BLaER1 (cell line): Measurements from ENCODE around the gene SCAMP2.

Source experiments
- H3K27ac ChIP-seq: shearing (Covaris generic); formaldehyde crosslinking; 2 replicates; pipeline ENCODE4 v1.8.1; 2022
- H3K27me3 ChIP-seq: shearing (Covaris generic); formaldehyde crosslinking; 2 replicates; pipeline ENCODE4 v1.8.1; 2022
- H3K36me3 ChIP-seq: shearing (Covaris generic); formaldehyde crosslinking; 2 replicates; pipeline ENCODE4 v1.8.1; 2022
- H3K4me1 ChIP-seq: shearing (Covaris generic); formaldehyde crosslinking; 2 replicates; pipeline ENCODE4 v1.8.1; 2022
- H3K4me2 ChIP-seq: shearing (Covaris generic); formaldehyde crosslinking; 2 replicates; pipeline ENCODE4 v1.8.1; 2022
- H3K4me3 ChIP-seq: shearing (Covaris generic); formaldehyde crosslinking; 2 replicates; pipeline ENCODE4 v1.8.1; 2022
- H3K9ac ChIP-seq: shearing (Covaris generic); formaldehyde crosslinking; 2 replicates; pipeline ENCODE4 v1.8.1; 2022
- H3K9me3 ChIP-seq: shearing (Covaris generic); formaldehyde crosslinking; 2 replicates; pipeline ENCODE4 v1.8.1; 2022
- H4K20me1 ChIP-seq: shearing (Covaris generic); formaldehyde crosslinking; 2 replicates; pipeline ENCODE4 v1.8.1; 2022
- Cebpa-rat ChIP-seq: shearing (Covaris generic); IDR thresholded peaks from 2 replicates; pipeline ENCODE4 v1.8.1; 2022

Gene SCAMP2

DNA sequence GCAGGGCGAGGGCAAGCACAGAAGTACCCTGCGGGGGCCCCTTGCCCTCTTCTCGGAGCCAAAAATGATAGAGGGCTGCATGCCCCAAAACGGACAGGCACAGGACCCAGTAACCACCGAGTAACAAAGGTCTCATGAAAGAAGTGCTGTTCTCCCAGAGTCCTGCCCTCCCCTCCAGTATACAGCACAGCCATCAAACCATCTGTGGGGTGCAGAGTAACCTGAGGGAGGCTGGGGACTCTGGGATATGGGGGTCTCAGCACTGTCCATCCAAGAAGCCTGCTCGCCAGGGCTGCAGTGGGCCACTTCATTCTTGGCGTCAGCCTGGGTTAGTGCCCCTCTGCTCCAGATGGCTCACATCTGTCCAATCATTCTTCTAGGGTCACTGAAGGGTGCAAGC is 36.3 kb downstream of the SCAMP2 start:
- Histone ChIP-seq H3K4me3 (no peak overlapping the region), H3K36me3 (peaks cover 57% of the 10 kb centered on the region), H4K20me1 (peaks cover 24% of the 10 kb centered on the region; the same call in 1 of the 2 replicates), H3K4me2 (no peak overlapping the region), H3K27me3 (no peaks in the 10 kb centered on the region), H3K4me1 (peaks cover 77% of the 10 kb centered on the region), H3K9me3 (no peaks in the 10 kb centered on the region), H3K27ac (no peak overlapping the region), H3K9ac (no peak overlapping the region)
- TF ChIP-seq Cebpa-rat, result no peak

DNA sequence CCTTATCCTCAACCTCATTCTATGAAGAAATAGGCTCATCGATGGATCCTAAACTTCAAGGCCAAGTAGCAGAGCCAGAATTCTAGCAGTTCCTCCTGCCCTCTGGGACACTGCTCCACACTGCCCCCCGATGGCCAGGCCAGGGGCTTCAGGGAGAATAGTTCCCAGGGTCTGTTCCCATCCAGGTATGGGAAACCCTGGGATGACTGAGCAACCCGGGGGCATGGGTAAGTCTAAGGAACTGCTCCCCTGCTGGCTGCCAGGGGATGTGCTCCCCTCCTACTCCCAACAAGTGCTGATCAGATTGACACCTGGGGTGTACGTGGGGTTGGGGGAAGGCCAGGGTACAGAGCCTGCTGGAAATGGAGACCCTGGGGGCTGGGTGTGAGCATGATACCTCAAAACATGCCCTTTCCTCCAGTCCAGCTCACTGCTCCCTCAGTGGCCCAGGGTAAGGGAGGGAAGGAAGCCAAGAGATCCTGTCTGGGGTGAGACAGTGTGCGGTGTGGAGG is 37.8 kb downstream of the SCAMP2 start:
- H3K9me3 ChIP-seq, result no peaks in the 10 kb centered on the region
- H3K4me3 ChIP-seq, result no peak overlapping the region
- H3K36me3 ChIP-seq, result peaks cover 50% of the 10 kb centered on the region
- TF ChIP-seq Cebpa-rat, result no peak
- peak overlapping the region; percentile 85; the same call in 1 of the 2 replicates for H3K4me2 ChIP-seq
- no peaks in the 10 kb centered on the region for H3K27me3 ChIP-seq
- no peak overlapping the region for H3K9ac ChIP-seq
- peaks cover 77% of the 10 kb centered on the region for H3K4me1 ChIP-seq
- peaks cover 9% of the 10 kb centered on the region; the same call in 1 of the 2 replicates for H4K20me1 ChIP-seq
- no peak overlapping the region for H3K27ac ChIP-seq

GRCh38 chr15:74833376-74834107 is 39.6 kb downstream of the SCAMP2 start:
- Histone ChIP-seq H4K20me1 (no peaks in the 10 kb centered on the region), H3K36me3 (peaks cover 34% of the 10 kb centered on the region), H3K4me1 (peaks cover 60% of the 10 kb centered on the region), H3K9me3 (no peaks in the 10 kb centered on the region), H3K9ac (peak overlapping the region; percentile 60), H3K27me3 (no peaks in the 10 kb centered on the region), H3K4me2 (peak overlapping the region; percentile 85), H3K27ac (peak overlapping the region; percentile 79), H3K4me3 (no peak overlapping the region)
- TF ChIP-seq Cebpa-rat, result no peak

DNA sequence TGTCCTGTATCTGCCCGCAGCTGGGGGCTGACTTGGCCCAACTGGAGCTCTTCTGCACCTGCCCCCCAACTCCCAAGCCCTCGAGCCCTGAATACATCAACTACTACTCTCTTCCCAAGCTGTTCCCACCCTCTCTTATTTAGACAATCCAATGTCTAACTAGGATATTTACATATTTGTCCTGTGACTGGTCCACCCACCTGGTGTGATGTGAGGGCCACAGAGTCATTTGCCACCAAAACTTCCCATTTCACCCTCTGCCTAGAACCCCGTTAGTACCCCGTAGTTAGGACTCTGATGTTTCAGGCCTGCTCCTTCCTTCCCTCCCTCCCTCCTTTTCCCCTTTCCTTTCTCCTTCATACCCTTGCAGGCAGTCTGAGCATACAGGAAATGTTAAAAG is 40.3 kb downstream of the SCAMP2 start:
- Histone ChIP-seq H3K27me3 (no peaks in the 10 kb centered on the region), H4K20me1 (no peaks in the 10 kb centered on the region), H3K36me3 (peaks cover 27% of the 10 kb centered on the region), H3K9me3 (no peaks in the 10 kb centered on the region), H3K9ac (peak overlapping the region; percentile 60; the same call in 1 of the 2 replicates), H3K27ac (peak overlapping the region; percentile 79), H3K4me3 (no peak overlapping the region), H3K4me1 (peaks cover 52% of the 10 kb centered on the region), H3K4me2 (peak overlapping the region; percentile 85)
- no peak for TF ChIP-seq Cebpa-rat

- Histone ChIP-seq H3K4me1 (peaks cover 52% of the 10 kb centered on the region), H4K20me1 (0 out of 2 replicates have a peak, but pooled peaks cover 4% of the 10 kb centered on the region), H3K27me3 (0 out of 2 replicates have a peak, but pooled peaks cover 3% of the 10 kb centered on the region), H3K9ac (no peak overlapping the region), H3K36me3 (peaks cover 18% of the 10 kb centered on the region), H3K27ac (peak overlapping the region; percentile 79; the same call in 1 of the 2 replicates), H3K4me2 (peak overlapping the region; percentile 85), H3K9me3 (no peaks in the 10 kb centered on the region), H3K4me3 (no peak overlapping the region)
- no peak for TF ChIP-seq Cebpa-rat
Observed at GRCh38 chr15:74831813-74832495, 41.2 kb downstream of the SCAMP2 start.

GRCh38 chr15:74830868-74831267 is 42.3 kb downstream of the SCAMP2 start:
- TF ChIP-seq Cebpa-rat, result no peak

DNA sequence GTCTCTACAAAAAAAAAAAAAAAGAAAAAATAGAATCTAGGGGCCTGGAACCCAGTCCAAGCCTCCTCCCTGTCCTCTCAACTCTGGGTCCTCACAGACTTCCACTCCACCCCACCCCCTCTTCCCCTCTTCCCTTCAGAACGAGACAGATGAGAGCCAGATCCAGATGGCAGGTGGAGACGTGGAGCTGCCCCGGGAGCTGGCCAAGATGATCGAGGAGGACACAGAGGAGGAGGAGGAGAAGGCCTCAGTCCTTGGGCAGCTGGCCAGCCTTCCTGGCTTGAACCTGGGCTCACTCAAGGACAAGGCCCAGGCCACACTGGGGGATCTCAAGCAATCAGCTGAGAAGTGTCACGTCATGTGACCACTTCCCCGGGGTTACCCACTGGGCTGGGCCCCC is 43.2 kb downstream of the SCAMP2 start:
- peaks cover 7% of the 10 kb centered on the region; the same call in 1 of the 2 replicates for H4K20me1 ChIP-seq

More at GRCh38 chr15:74830868-74831267, 42.3 kb downstream of the SCAMP2 start:
- Histone ChIP-seq H3K27me3 (0 out of 2 replicates have a peak, but pooled peaks cover 6% of the 10 kb centered on the region), H3K27ac (peak overlapping the region; percentile 26; the same call in 1 of the 2 replicates), H3K9me3 (no peaks in the 10 kb centered on the region), H3K36me3 (peaks cover 7% of the 10 kb centered on the region), H3K4me2 (peak overlapping the region; percentile 85), H3K4me3 (no peak overlapping the region), H4K20me1 (peaks cover 7% of the 10 kb centered on the region; the same call in 1 of the 2 replicates), H3K4me1 (peaks cover 52% of the 10 kb centered on the region), H3K9ac (no peak overlapping the region)

GRCh38 chr15:74829486-74829885 is 43.7 kb downstream of the SCAMP2 start:
- peaks cover 7% of the 10 kb centered on the region; the same call in 1 of the 2 replicates for H4K20me1 ChIP-seq
- H3K9me3 ChIP-seq, result no peaks in the 10 kb centered on the region
- peaks cover 42% of the 10 kb centered on the region for H3K4me1 ChIP-seq
- H3K27me3 ChIP-seq, result 0 out of 2 replicates have a peak, but pooled peaks cover 6% of the 10 kb centered on the region
- H3K36me3 ChIP-seq, result no peaks in the 10 kb centered on the region
- no peak for TF ChIP-seq Cebpa-rat
- H3K4me2 ChIP-seq, result no peak overlapping the region
- no peak overlapping the region for H3K9ac ChIP-seq
- H3K27ac ChIP-seq, result no peak overlapping the region
- no peak overlapping the region for H3K4me3 ChIP-seq

More for the DNA sequence above, 43.2 kb downstream of the SCAMP2 start:
- Histone ChIP-seq H3K36me3 (no peaks in the 10 kb centered on the region), H3K9me3 (no peaks in the 10 kb centered on the region), H3K27ac (no peak overlapping the region), H3K4me1 (peaks cover 47% of the 10 kb centered on the region), H3K9ac (no peak overlapping the region), H3K4me3 (no peak overlapping the region), H3K27me3 (0 out of 2 replicates have a peak, but pooled peaks cover 6% of the 10 kb centered on the region), H3K4me2 (no peak overlapping the region)
- TF ChIP-seq Cebpa-rat, result no peak

DNA sequence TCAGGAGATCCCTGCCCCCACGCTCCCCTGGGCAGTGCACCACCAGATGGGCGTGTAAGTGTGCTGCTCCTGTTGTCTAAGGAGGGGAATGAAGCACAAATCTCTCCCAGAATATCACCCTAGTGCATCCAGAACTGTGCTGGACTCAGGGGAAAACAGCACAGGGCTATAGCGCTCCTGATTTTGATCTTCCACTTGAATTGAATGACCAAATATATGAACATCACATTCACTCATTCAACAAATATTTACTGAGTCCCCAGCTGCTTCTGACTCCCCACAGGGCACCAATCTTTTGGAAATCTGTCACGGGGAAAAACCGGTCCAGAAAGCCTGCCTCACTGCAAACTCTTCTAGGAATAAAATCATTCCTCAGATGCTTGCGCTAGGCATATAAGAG is 44.3 kb downstream of the SCAMP2 start:
- H3K27me3 ChIP-seq, result 0 out of 2 replicates have a peak, but pooled peaks cover 6% of the 10 kb centered on the region
- no peak for TF ChIP-seq Cebpa-rat
- no peak overlapping the region for H3K4me2 ChIP-seq
- no peak overlapping the region for H3K4me3 ChIP-seq
- peaks cover 7% of the 10 kb centered on the region; the same call in 1 of the 2 replicates for H4K20me1 ChIP-seq
- no peaks in the 10 kb centered on the region for H3K9me3 ChIP-seq
- H3K4me1 ChIP-seq, result peaks cover 35% of the 10 kb centered on the region
- no peak overlapping the region for H3K27ac ChIP-seq
- H3K36me3 ChIP-seq, result no peaks in the 10 kb centered on the region
- H3K9ac ChIP-seq, result no peak overlapping the region
